Esophagus muscularis mucosa (tissue), 4 donors: ENCODE data around the gene RASGRF2.

Experiments used
- CTCF ChIP-seq, 3 experiments: fragments of 200-600 bp in 2 of 3; fragments of 450-650 bp in 1 of 3; sonication (generic) in 2 of 3; IDR thresholded peaks; one replicate each; pipeline ENCODE4 v1.5.1; 2017 to 2019; ENCODE audit warnings: antibody characterized with exemption in 3 of 3, mild to moderate bottlenecking in 2 of 3, moderate library complexity in 1 of 3
- EP300 ChIP-seq: sonication (generic); formaldehyde crosslinking; IDR thresholded peaks from one replicate; pipeline ENCODE4 v1.6.1; 2017; ENCODE audit warnings: antibody characterized with exemption
- POLR2A ChIP-seq: fragments of 450-650 bp; IDR thresholded peaks from one replicate; pipeline ENCODE4 v1.6.1; 2017; ENCODE audit warnings: antibody characterized with exemption, moderate library complexity, mild to moderate bottlenecking, low read depth
- POLR2AphosphoS5 ChIP-seq, 2 donors: sonication (generic); formaldehyde crosslinking; IDR thresholded peaks; one replicate each; pipeline ENCODE4 v1.6.1; 2017; ENCODE audit warnings: antibody characterized with exemption in 2 of 2

- TF ChIP-seq CTCF (IDR thresholded peaks at IDR 0.05) = no peak
- TF ChIP-seq POLR2A = no peak
- TF ChIP-seq POLR2AphosphoS5 (IDR thresholded peaks at IDR 0.05) = no peak
- no peak for TF ChIP-seq EP300
Observed at GRCh38 chr5:81213070-81213469, 252.9 kb downstream of the RASGRF2 start.
